ENCODE results near the gene LHX3. TPM values are rescaled to one million over a fixed set of nuclear protein-coding genes. Genes with fewer than 3 reads are reported as not detected.

The LHX3 gene
- polyA plus RNA-seq, 2 of the 4 experiments (the other 2 are of a cell fraction), result 0.03 TPM; not detected in 1

- CTCF ChIA-PET, result interaction anchor here (0.6 to 6.4 kb wide), 29 partner anchors 9 to 362 kb away, joined by 3 to 61 read pairs (median 5); no protein-coding TSS in a partner anchor
- FAIRE-seq (no peak), DNase-seq (ENCODE audit: low read depth in 1 of 2, low spot score in 1 of 2) (no peak), ATAC-seq (no peak)
- Histone ChIP-seq H3K9me3 (no peaks in the 10 kb centered on the region), H3K27ac (no peak overlapping the region), H3K4me3 (no peak overlapping the region), H3K4me2 (no peak overlapping the region), H3K4me1 (peaks cover 25% of the 10 kb centered on the region)
- POLR2A ChIA-PET, result no interaction called here
- 90% methylated on average over 15 of the region's 19 CpGs for WGBS (ENCODE audit: missing lambda C conversion rate)
- TF ChIP-seq KDM5A (IDR thresholded peaks at IDR 0.05), result no peak
- no peak for TF ChIP-seq NFE2L2 (conservative IDR thresholded peaks at IDR 0.05; ENCODE audit: low read length)
- TF ChIP-seq FOSB (CRISPR knock-in tag; IDR thresholded peaks at IDR 0.05), result no peak
- TF ChIP-seq RNF2 (IDR thresholded peaks at IDR 0.05; ENCODE audit: borderline replicate concordance, low read depth), result no peak
- no peak for TF ChIP-seq ATOH8 (CRISPR knock-in tag; IDR thresholded peaks at IDR 0.05; ENCODE audit: low read depth)
- TF ChIP-seq NPAS2 (CRISPR knock-in tag; IDR thresholded peaks at IDR 0.05; ENCODE audit: borderline replicate concordance), result no peak
- TF ChIP-seq JUN (IDR thresholded peaks at IDR 0.05), result no peak
- TF ChIP-seq SREBF2 (IDR thresholded peaks at IDR 0.05), result no peak
- no peak for TF ChIP-seq POLR2A (IDR thresholded peaks at IDR 0.05; ENCODE audit: low read length)
- TF ChIP-seq REST (IDR thresholded peaks at IDR 0.05), result no peak
- no peak for TF ChIP-seq TP53 (CRISPR knock-in tag; IDR thresholded peaks at IDR 0.05)
- TF ChIP-seq USF2 (IDR thresholded peaks at IDR 0.05), result no peak
- no peak for TF ChIP-seq HOXB13 (CRISPR knock-in tag; IDR thresholded peaks at IDR 0.05; ENCODE audit: low read depth)
- no peak for TF ChIP-seq ZSCAN20 (CRISPR knock-in tag; IDR thresholded peaks at IDR 0.05)
- no peak for TF ChIP-seq FOSL2 (IDR thresholded peaks at IDR 0.05)
- no peak for TF ChIP-seq FOSL2 (CRISPR knock-in tag; IDR thresholded peaks at IDR 0.05)
- no peak for TF ChIP-seq HOXB5 (CRISPR knock-in tag; IDR thresholded peaks at IDR 0.05)
These were observed 20.4 kb upstream of the LHX3 start for GRCh38 chr9:136225366-136225747.

GRCh38 chr9:136223871-136224640 is 19.1 kb upstream of the LHX3 start:
- Histone ChIP-seq H3K27ac (no peak overlapping the region), H3K4me1 (peaks cover 32% of the 10 kb centered on the region), H3K9me3 (no peaks in the 10 kb centered on the region), H3K4me3 (no peak overlapping the region), H3K4me2 (no peak overlapping the region)
- FAIRE-seq, result no peak
- no peak for DNase-seq (ENCODE audit: low read depth in 1 of 2, low spot score in 1 of 2)
- ChIA-PET CTCF (interaction anchor here (0.6 to 6.4 kb wide), 23 partner anchors 8 to 360 kb away, joined by 3 to 61 read pairs (median 4); no protein-coding TSS in a partner anchor), POLR2A (no interaction called here)
- WGBS (ENCODE audit: missing lambda C conversion rate), result 94% methylated on average over 27 of the region's 30 CpGs
- ATAC-seq, result no peak
- TF ChIP-seq BCL3 (IDR thresholded peaks at IDR 0.05), result no peak
- no peak for TF ChIP-seq MAZ (IDR thresholded peaks at IDR 0.05; ENCODE audit: borderline replicate concordance, low read depth, low read length)
- no peak for TF ChIP-seq NFE2L2 (conservative IDR thresholded peaks at IDR 0.05; ENCODE audit: low read length)
- TF ChIP-seq MAFK (IDR thresholded peaks at IDR 0.05; ENCODE audit: partially characterized antibody), result no peak
- TF ChIP-seq CTCF (IDR thresholded peaks at IDR 0.05), result no peak
- no peak for TF ChIP-seq RCOR1 (IDR thresholded peaks at IDR 0.05; ENCODE audit: low read depth, low read length)
- no peak for TF ChIP-seq ZFP36 (IDR thresholded peaks at IDR 0.05; ENCODE audit: borderline replicate concordance, partially characterized antibody)
- TF ChIP-seq MAX (IDR thresholded peaks at IDR 0.05), result no peak
- no peak for TF ChIP-seq ZSCAN20 (CRISPR knock-in tag; IDR thresholded peaks at IDR 0.05)
- TF ChIP-seq HOXB5 (CRISPR knock-in tag; IDR thresholded peaks at IDR 0.05), result no peak
- TF ChIP-seq RAD21 (conservative IDR thresholded peaks at IDR 0.05 in 1 of 2, IDR thresholded peaks at IDR 0.05 in 1 of 2), result no peak
- TF ChIP-seq NPAS2 (CRISPR knock-in tag; IDR thresholded peaks at IDR 0.05; ENCODE audit: borderline replicate concordance), result no peak
- TF ChIP-seq JUN (IDR thresholded peaks at IDR 0.05), result no peak
- TF ChIP-seq EHF (CRISPR knock-in tag; IDR thresholded peaks at IDR 0.05), result no peak
